ENCODE results near the gene MRPL22.
"Not testable (repeated sequence)": the region's sequence is repeated elsewhere in the genome, so short reads cannot be mapped to it uniquely, and the experiment has no call there.

MRPL22 gene

DNA sequence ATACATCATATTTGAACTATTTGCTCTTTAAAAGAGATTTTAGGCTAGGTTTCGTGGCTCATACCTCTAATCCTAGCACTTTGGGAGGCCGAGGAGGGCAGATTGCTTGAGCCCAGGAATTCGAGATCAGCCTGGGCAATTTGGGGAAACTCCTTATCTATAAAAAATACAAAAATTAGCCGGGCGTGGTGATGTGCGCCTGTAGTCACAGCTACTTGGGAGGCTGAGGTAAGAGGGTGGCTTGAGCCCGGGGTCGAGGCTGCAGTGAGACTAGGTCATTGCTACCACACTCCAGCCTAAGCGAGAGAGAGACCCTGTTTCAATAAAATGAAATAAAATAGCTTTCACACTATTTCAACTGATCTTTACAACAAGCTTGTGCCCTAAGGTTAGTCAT, 500 bp upstream of the MRPL22 start:
- DNase-seq (ENCODE audit: low spot score): no peak

DNA sequence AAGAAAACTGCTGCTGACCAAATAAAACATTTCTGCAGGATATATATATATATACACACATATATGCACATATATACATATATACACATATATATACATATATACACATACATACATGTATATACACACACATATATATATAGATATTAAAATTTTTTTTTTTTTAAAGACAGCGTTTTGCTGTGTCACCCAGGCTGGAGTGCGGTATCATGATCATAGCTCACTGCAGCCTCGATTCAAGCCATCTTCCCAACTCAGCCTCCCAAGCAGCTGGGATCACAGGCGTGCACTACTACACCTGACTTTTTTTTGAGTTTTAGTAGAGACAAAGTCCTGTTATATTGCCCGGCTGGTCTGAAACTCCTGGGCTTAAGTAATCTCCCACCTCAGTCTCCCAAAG, 2.7 kb downstream of the MRPL22 start:
- DNase-seq (ENCODE audit: low spot score): no peak

DNA sequence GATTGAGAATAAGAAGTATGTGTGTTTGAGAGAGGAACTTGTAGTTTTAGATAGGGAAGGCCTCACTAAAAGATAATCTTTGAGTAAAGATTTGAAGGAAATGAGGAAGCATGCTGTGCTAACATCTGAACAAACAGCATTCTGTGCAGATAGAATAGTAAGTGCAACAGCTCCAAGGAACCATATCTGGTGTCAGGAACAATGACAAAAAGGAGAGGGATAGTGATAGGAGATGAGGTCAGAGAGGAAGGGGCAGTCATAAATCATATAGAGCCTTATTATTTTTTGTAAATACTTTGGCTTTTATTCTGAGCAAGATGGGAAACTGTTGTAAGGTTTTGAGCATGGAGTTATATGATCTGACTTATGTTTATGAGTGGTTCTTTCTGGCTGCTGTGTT, 3.8 kb downstream of the MRPL22 start:
- DNase-seq (ENCODE audit: low spot score): no peak

DNA sequence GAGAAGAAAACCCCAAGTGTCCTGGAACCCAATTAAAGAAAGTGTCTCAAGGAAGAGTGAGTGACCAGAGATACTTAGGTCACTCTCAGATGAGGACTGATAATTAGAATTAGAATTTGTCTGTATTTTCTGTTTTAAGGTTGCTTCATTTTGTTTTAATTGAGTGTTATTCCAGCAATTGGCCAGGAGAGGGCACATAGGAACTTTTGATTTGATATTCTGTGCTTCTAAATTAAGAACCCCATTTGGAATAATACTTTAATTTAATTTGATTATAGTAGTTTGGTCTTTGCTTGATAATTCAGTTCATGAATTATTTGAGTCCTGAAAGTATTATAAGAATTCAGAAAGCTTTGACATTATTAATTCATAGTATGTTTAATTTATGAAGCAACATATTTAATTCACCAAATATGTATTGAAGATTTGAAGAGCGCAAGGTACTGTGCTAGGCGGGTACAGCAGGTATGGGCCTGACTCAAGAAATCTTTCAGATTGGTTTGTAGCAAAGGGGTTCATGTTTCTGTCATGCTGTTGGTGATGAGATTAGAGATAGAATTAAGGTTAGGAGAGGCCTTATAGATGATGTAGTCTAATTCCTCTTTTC, 4.9 kb downstream of the MRPL22 start:
- DNase-seq (ENCODE audit: low spot score): no peak

DNA sequence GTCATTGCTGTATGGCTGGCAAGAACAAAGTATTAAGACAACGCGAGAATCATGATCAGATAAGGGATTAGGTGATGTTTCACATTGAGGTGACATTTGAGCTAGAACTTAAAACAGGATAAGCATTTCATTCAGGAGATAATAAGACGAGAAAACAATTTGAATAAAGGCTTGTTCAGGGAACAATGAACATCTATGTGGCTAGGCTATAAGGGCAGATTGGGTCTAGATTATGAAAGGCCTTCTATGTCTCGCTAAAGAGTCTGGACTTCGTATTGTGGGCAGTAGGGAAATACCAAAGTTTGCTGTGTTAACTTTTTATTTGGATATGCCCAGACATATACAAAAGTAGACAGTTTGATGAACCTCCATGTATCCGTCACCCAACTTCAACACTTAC, 6.9 kb downstream of the MRPL22 start:
- peak; percentile 79 for DNase-seq (ENCODE audit: low spot score)

DNA sequence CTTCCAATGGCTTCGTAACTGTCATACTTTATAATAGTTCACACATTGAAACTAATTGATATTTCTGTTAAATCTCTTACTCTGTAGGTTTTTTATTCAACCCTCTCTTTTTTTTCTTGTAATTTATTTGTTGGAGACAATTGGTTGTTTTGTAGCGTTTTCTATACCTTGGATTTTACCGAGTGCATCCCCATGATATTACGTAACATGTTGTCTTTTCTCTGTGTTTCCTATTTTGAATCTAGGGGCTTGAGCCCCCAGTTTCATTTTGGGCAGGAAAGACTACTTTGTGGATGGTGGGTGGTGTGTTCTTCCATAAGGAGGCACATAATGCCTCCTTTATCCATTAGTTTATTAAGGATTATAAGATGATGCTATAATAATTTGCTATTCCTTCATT, 7.4 kb downstream of the MRPL22 start:
- no peak for DNase-seq (ENCODE audit: low spot score)

DNA sequence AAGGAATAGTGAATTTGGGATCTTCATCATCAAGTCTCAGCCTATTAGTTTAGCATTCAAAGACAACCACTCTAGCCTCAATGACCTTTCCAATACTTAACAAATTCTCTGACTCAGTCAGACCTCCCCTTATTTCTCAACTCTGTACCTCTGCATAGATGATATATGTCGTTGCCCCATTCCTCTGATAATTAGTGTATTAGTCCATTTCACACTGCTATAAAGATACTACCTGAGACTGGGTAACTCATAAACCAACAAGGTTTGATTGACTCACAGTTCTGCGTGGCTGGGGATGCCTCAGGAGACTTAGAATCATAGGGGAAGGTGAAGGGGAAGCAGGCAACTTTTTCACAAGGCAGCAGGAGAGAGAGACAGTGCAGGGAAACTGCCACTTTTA, 8.9 kb downstream of the MRPL22 start:
- DNase-seq (ENCODE audit: low spot score): no peak

DNA sequence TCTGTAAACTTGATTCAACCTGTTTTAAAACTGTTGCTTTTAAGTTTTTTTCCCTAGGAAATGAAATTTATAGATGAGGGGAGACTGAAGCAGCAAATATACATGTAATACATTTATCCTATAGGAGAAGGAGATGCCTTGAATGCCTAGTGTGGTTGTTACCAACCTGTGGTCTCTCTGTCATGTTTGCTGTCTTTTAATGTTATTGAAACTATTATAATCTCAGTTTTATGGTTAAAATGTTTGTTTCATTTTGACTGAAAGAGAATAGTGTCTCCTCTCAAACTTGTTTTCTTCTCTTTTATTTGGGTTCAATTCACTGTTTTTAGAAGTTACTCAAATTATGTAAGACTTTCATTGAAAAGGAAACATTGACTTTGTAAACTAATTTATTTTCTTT, 15.8 kb downstream of the MRPL22 start:
- no peak for DNase-seq (ENCODE audit: low spot score)

DNA sequence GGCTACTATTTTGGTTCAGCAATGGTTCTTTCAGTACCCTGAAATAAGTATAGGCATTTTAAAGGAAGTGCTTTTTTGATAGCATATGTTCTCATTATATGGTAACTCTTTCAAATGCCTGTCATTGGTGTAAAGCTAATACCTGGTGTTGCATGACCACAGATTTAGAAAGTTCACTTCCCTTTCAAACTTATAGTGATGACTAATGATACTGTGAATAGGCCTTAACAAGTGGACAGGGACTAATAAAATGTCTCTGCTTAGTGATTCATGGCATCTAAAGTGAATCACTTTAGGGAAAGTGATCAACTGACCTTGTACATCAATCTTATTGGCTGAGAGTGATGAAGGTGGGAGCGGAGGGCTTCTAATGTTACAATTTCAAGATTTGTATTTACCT, 21.6 kb downstream of the MRPL22 start:
- no peak for DNase-seq (ENCODE audit: low spot score)

DNA sequence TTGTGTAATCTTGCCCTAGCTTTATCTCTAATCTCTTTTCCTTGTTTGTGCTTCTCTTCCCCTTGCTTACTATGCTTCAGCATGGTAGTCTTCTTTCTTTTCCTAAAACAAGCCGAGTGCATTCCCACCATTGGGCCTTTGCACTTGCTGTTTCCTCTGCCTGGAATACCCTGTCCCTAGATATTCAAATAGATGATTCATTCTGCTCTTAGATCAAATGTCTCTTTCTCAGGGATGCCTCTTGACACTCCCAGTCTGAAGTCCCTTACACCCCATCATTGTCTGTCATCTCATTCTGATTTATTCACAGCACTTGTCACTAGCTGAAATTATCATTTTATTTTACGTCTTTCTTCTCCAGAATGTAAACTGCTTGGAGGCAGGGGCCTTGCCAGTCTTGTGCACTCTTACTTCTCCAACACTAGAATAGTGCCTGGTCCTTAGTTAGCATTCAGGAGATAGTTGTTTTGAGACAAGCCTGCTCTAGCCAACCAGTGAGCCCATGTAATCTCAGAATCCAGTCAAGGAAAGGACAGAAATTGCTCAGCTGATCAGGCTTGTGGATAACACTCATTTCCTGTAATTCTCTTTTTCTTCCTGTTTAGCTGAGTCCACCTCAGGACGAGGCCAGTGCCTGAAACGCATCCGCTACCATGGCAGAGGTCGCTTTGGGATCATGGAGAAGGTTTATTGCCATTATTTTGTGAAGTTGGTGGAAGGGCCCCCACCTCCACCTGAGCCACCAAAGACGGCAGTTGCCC, 25.4 kb downstream of the MRPL22 start:
- no peak for DNase-seq (ENCODE audit: low spot score)

DNA sequence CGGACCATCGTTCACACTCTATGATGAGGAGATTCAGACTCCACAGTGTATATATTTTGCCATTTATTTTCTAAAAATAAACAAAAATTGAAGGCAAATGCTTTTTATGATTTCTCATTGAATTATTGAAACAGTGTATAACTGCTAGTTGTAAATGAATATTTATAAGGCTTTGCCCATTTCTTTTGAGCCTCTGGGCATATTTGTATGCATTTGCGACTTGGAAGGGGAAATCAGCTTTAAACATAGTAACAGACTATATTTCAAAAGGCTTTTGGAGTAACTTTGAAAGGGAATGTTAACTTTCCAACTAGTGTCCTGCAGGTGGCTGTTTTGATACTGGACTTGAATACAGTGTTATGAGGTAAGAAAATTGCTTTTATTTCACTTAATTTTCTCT, 26.0 kb downstream of the MRPL22 start:
- no peak for DNase-seq (ENCODE audit: low spot score)

DNA sequence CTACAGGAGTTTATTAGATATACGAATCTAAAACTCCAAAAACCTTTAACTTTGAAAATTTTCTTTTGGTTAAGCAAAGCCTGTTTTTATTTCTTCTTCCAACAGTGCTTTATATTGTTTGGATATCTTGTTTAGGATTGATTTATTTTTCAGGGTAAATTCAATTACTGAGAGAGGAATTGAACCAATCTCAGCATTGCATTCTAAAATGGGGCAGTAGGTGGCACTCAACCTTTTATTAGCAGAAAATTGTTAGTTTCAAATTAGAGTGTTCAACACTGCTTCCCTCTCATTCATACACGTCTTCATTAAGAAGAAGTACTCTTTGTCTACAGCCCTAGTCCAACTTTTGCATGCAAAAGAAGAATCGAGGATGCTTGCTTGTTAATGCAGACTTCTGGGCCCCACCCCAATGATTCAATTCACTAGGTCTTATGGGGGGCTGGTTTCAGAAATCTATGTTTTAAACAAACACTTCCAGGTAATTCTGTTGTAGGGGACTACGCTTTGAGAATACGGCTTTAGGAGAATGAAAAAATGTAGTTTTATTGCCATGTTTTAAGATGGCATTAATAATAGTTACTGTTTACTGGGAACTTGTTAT, 26.6 kb downstream of the MRPL22 start:
- DNase-seq (ENCODE audit: low spot score): no peak

DNA sequence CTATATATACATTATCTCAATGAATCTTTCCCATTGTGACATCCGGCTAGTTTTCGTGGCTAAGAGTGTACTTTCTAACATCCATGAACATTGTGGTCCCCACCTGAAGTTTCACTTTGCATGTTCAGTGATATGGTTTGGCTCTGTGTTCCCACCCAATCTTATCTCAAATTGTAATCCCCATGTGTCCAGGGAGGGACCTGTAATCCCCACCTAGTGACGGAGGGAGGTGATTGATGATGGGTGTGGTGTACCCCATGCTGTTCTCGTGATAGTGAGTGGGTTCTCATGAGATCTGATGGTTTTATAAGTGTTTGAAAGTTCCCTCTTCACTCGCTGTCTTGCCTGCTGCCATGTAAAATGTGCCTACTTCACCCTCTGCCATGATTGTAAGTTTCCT, 28.1 kb downstream of the MRPL22 start:
- DNase-seq (ENCODE audit: low spot score): no peak

DNA sequence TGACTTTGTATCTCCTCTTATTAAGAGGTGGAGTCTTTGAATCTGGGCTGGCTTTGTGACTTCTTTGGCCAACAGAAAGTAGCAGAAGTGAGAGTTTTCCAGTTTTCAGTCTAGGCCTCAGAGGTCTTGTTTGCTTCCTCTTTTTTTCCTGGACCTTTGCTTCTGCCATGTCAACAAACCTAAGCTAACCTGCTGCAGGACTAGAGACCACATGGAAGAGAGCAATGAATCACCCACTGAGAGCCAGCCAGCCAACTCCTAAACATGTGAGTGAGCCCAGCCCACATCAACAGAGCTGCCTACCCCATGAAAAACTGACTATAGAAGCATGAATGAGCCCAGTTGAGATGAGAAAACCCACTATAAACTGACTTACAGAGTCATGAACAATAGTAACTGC, 29.9 kb downstream of the MRPL22 start:
- DNase-seq (ENCODE audit: low spot score): no peak

DNA sequence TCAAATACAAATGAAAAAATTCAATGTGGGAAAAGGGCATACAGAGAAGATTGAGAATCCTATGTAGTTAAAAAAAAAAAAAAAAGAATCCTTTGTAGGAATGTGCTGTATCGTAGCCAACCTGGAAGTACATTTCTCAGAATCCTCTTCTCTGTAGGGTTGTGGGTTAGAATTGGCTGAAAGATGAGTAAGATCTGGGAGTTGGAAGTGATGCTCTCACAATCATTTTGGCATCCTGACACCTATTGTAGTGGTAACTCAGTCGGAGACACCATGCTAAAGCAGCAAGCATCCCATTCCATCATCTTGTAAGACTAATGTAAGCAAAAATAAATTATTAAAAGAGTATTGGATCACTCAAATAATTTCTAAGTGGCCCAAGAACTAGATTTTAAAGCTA, 30.6 kb downstream of the MRPL22 start:
- DNase-seq (ENCODE audit: low spot score): no peak

DNA sequence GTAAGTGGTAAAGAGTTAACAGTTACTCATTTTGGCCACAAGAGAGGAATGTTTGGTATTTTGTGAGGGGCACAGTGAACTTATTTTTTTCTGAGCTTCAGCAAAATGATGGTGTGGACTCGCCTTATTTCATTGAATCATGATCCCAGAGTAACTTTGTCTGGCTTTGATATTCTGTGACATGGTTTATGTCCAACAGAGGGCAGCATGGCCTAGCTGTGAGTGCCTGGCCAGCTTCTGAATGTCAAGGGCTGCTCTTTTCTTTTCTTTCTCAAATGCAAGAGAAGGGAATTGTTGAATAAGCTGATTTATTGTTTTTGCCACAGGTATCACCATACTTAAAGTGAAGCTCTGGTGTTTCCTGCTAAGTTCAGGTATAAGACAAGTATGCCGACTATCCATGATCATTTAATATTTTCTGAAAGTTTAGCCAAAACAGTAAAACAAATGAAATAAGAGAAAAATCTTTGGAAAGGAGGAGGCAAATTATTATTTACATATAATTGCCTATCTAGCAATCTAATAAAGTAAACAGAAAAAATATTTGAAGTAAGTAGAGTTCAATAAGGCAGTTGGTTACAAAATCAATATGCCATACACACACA, 31.7 kb downstream of the MRPL22 start:
- peak; percentile 22 for DNase-seq (ENCODE audit: low spot score)

DNA sequence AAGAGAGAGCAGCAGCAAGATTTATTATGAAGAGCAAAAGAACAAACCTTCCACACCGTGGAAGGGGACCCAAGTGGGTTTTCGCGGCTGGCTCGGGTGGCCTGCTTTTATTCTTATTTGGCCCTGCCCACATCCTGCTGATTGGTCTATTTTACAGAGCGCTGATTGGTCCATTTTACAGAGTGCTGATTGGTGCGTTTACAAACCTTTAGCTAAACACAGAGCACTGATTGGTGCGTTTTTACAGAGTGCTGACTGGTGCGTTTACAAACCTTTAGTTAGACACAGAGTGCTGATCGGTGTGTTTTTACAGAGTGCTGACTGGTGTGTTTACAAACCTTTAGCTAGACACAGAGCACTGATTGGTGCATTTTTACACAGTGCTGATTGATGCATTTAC, 35.2 kb downstream of the MRPL22 start:
- DNase-seq (ENCODE audit: low spot score): not testable (repeated sequence)

DNA sequence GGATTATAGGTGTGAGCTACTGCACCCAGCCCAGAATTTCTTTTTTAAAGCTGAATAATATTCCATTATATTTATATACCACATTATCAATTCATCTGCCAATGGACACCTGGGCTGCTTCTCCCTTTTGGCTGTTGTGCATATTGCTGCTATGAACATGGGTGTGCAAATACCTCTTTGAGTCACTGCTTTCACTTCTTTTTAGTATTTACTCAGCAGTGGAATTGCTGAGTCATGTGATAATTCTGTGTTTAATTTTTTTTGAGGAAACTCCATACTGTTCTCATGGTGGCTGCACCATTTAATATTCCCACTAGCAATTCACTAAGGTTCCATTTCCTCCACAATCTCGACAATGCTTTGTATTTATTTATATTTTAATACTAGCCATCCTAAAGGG, 36.5 kb downstream of the MRPL22 start:
- DNase-seq (ENCODE audit: low spot score): no peak

DNA sequence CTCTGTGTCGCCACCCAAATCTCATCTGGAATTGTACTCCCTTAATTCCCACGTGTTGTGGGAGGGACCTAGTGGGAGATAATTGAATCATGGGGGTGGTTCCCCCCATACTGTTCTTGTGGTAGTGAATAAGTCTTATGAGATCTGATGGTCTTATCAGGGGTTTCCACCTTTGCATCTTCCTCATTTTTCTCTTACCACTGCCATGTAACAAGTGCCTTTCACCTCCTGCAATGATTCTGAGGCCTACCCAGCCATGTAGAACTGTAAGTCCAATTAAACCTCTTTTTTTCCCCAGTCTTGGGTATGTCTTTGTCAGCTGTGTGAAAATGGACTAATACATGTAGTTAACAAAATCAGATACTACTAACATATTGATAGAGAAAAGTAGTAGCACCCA, 37.4 kb downstream of the MRPL22 start:
- not testable (repeated sequence) for DNase-seq (ENCODE audit: low spot score)

DNA sequence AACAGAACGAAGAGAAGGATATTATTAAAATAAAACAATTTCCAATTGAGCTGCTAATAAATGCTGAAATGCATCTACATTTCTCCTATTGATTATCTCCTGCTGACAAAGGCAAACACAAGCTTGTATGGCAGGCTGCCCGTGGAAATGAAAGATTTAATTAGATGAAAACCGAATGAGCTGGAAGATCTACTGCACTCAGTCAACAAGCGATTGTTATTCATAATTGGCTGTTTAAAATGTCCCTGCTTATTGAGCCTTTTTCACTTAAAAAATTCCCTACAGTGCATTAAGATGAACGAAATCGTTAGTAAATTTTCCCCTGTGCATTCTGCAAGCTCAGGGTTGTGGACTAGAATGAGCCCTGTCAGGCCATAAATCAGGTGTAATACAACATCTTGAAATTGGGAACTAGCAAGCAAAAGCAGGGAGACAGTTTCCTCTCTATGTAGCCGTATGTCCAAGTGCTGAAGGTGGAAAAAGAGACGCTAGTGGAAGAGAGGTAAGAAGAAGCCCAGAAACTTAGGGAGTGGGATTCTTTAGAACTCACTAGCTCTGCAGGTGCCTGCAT, 44.2 kb downstream of the MRPL22 start:
- DNase-seq (ENCODE audit: low spot score): no peak

DNA sequence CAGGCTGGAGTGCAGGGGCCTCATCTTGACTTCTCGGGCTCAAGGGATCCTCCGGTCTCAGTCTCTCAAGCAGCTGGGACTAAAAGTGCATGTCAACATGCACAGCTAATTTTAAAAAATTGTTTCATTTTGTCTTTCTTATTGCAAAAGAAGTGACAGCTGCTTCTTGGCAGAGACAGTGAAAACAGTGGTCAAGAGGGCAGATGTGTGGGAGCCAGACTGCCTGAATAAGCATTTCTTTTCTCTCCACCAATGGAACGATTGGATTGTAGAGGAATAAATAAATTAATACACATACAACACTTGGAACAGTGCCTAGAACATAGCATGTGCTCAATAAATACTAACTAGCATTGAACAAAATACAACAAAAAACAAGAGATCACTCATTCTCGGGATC, 45.3 kb downstream of the MRPL22 start:
- DNase-seq (ENCODE audit: low spot score): no peak

DNA sequence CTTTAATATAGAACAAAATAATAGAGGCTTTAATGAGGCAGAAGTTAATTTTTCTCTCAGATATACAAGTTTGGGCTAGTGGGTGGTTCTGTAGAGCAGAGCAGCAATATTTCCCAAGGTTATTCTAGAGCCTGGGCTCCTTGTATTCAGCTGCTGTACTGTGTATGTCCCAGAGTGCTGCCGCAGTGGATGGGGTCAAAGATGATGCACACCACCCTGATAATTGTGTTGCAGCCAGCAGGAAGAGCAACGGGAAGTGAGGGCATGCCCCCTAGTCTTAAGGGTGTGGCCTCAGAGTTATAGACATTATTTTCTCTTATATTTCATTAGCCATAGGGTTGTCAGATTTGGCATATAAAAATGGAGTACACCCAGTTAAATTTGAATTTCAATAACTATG, 48.8 kb downstream of the MRPL22 start:
- DNase-seq (ENCODE audit: low spot score): no peak

DNA sequence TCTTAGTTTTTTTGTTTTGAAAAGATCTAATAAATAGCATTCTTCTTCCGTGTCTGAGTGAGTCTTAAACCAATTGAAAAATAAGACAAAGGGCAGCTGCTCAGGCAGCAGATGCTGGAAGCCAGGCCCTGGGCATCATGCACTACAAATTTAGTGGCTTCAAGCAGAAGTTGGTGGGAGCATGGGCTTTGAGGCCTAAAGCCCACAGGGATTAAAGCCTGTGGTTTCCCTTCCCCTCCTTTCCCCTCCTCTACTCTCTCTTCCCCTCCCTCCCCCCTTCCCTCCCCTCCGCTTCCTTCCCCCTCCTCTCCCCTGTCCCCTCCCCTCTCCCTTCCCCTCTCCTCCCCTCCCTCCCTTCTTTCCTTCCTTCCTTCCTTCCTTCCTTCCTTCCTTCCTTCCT, 52.6 kb downstream of the MRPL22 start:
- DNase-seq (ENCODE audit: low spot score): no peak
